AG10803 (cell line): ENCODE results near the gene TMEM233.

Source experiments
- DNase-seq: peaks from one replicate; pipeline ENCODE4 v3.0.0; 2010; ENCODE audit warnings: low read depth
- H3K4me3 ChIP-seq: 2 replicates; pipeline ENCODE4 v1.5.1; 2011; ENCODE audit warnings: mild to moderate bottlenecking, low read length, control low read depth
- TF ChIP-seq, protein P1 (sequence below): conservative IDR thresholded peaks from 2 replicates; pipeline ENCODE4 v1.5.1; 2011; ENCODE audit warnings: mild to moderate bottlenecking, low read length, control low read depth, inconsistent platforms

The TMEM233 gene

DNA sequence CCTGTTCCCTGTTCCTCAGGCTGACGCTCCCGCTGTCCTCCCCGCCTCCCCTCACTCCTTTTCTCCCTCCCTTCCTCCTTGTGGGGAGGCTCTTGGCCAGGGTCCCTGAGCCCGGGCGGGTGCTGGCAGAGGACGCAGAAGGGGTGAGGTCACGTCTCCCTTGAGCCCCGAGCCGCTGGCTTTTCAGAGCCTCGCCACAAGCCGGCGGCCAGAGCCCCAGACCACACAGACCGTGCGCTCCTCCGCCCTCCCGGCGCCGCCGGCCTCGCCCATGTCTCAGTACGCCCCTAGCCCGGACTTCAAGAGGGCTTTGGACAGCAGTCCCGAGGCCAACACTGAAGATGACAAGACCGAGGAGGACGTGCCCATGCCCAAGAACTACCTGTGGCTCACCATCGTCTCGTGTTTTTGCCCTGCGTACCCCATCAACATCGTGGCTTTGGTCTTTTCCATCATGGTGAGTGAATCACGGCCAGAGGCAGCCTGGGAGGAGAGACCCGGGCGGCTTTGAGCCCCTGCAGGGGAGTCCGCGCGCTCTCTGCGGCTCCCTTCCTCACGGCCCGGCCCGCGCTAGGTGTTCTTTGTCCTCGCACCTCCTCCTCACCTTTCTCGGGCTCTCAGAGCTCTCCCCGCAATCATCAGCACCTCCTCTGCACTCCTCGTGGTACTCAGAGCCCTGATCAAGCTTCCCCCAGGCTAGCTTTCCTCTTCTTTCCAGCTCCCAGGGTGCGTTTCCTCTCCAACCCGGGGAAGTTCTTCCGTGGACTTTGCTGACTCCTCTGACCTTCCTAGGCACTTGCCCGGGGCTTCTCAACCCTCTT is at the start of gene TMEM233:
TMEM233 (plus strand) TSS at position 197 of the 821 bp plus-strand sequence; CDS start at position 272, 75 bp downstream.
- TF ChIP-seq, protein P1, sequence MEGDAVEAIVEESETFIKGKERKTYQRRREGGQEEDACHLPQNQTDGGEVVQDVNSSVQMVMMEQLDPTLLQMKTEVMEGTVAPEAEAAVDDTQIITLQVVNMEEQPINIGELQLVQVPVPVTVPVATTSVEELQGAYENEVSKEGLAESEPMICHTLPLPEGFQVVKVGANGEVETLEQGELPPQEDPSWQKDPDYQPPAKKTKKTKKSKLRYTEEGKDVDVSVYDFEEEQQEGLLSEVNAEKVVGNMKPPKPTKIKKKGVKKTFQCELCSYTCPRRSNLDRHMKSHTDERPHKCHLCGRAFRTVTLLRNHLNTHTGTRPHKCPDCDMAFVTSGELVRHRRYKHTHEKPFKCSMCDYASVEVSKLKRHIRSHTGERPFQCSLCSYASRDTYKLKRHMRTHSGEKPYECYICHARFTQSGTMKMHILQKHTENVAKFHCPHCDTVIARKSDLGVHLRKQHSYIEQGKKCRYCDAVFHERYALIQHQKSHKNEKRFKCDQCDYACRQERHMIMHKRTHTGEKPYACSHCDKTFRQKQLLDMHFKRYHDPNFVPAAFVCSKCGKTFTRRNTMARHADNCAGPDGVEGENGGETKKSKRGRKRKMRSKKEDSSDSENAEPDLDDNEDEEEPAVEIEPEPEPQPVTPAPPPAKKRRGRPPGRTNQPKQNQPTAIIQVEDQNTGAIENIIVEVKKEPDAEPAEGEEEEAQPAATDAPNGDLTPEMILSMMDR = no peak
- DNase-seq = no peak
- peak within 1 kb of the TSS; percentile 29 for H3K4me3 ChIP-seq

GRCh38 chr12:119544765-119545625 is 48.6 kb upstream of the TMEM233 start:
- TF ChIP-seq, protein P1 = peak; percentile 93
- no peak overlapping the region for H3K4me3 ChIP-seq
- peak; percentile 77 for DNase-seq

DNA sequence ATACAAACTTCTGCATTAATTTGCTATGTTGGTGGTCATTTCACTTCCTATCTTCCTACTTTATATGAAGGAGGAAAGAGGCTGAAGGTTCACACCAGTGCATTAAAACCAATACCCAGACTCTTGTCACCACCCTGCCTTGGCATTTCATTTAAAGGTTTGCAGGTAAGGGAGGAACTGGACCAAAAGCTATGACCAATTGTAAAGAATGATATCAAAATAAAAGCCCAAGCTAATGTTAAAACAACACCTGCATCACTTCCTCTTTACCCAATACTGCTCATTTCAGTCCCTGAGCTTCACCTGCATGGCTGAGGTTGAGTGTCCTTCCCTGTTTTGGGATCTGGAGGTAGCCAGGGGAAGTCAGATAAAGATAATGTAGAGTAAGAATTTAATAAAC is 47.2 kb upstream of the TMEM233 start:
- no peak overlapping the region for H3K4me3 ChIP-seq
- TF ChIP-seq, protein P1 = no peak
- no peak for DNase-seq

GRCh38 chr12:119547001-119547400 is 46.6 kb upstream of the TMEM233 start:
- no peak overlapping the region for H3K4me3 ChIP-seq
- TF ChIP-seq, protein P1 = no peak
- DNase-seq = no peak

GRCh38 chr12:119556854-119557253 is 36.7 kb upstream of the TMEM233 start:
- TF ChIP-seq, protein P1 = no peak
- H3K4me3 ChIP-seq = no peak overlapping the region
- DNase-seq = no peak

DNA sequence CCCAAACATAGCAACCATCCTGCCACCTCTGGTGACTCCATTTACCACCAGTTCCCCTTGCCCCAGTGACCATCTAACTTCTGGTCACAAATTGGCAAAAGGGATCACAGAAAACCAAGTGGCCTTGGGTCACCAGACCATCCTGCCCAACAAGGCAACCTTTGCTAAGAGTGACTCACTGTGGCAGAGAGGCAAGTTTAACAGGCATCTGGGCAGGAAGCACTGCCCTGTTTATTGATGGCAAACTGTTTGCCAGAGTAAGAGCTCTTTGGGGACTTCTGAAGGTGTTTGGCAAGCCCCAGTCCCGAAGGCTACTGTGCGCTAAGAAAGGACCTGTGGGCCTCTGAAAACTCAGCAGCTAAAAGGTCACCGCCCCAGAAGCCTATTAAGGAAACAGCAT is 28.2 kb upstream of the TMEM233 start:
- TF ChIP-seq, protein P1 = no peak

More for the DNA sequence above, 28.2 kb upstream of the TMEM233 start:
- no peak for DNase-seq
- H3K4me3 ChIP-seq = no peak overlapping the region
